ENCODE measurements around the gene PLCB4.

The PLCB4 gene

DNA sequence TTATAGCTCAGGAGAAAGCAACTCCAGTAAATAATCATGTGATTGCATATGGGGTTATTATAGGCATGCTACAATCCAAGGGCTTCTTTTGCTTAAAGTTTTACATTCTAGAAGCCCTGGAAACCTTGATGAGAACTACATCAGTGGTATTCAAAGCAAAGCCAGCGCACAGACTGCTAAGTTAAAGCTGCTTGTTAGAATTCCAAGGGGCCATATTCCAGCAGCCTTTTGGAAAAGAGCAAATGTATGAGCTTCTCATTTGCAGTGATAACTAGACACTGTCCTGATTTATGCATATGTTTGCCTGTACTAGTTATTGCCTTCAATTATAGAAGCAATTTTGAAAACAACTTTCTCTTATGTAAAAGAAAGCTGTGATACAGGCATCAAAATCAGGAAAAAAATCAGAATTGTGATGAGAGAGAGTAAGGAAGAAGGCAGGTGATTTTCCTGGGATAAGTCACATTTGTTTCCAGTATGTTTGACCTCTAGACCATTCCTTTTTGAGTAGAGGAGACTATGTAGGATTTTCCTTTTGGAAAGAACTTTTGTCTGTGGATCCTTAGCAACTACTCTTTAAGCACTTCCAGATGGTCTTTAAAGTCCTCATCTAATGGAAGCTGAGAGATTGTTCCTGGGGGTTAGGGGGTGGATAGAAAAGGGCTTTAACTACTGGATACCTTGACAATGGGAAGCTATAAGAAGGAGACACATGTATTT, 159.2 kb downstream of the PLCB4 start:
- TF ChIP-seq, protein P1, sequence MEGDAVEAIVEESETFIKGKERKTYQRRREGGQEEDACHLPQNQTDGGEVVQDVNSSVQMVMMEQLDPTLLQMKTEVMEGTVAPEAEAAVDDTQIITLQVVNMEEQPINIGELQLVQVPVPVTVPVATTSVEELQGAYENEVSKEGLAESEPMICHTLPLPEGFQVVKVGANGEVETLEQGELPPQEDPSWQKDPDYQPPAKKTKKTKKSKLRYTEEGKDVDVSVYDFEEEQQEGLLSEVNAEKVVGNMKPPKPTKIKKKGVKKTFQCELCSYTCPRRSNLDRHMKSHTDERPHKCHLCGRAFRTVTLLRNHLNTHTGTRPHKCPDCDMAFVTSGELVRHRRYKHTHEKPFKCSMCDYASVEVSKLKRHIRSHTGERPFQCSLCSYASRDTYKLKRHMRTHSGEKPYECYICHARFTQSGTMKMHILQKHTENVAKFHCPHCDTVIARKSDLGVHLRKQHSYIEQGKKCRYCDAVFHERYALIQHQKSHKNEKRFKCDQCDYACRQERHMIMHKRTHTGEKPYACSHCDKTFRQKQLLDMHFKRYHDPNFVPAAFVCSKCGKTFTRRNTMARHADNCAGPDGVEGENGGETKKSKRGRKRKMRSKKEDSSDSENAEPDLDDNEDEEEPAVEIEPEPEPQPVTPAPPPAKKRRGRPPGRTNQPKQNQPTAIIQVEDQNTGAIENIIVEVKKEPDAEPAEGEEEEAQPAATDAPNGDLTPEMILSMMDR (IDR thresholded peaks at IDR 0.05; ENCODE audit: low read depth, low read length, missing control alignments): no peak
- no peak overlapping the region for H3K4me3 ChIP-seq (ENCODE audit: low read depth, low read length)
- in situ Hi-C loops (cut with HindIII; ENCODE audit: low sequenced_read_pairs): no loop called here
- DNase-seq (ENCODE audit: low read depth): no peak

DNA sequence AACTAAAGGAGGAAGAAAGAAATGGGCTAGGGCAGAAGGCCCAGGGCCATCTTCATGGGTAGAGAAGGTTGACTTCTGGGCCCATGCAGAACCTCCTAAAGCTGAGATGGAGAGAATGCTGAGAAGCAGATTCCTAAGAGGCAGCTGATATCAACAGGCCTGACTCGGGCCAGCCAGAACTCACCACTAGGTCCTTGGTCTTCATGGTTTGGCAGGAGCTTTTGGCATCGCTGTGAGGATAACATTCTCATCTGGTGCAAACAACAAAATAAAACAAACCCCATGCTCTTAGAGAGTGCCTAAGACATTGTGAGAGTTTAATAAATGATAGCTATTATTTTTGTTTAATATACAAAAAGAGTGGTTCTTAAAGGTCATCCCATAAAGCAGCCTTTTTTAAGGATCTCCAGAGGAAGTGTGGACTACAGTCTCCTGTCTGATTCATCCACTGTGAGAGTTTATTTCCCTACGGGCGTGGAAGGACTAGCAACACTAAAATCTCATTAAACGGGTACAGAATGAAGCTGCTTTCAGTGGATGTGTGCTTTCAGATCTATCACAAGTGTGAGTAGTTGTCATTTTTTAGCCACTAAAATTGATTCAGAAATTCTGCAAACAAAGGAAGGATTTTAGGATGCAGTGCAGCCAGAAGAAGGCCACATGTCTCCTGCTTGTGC, 160.0 kb downstream of the PLCB4 start:
- H3K4me3 ChIP-seq (ENCODE audit: low read depth, low read length): no peak overlapping the region
- no peak for DNase-seq (ENCODE audit: low read depth)
- TF ChIP-seq, protein P1 (IDR thresholded peaks at IDR 0.05; ENCODE audit: low read depth, low read length, missing control alignments): no peak
- in situ Hi-C loops (cut with HindIII; ENCODE audit: low sequenced_read_pairs): no loop called here

DNA sequence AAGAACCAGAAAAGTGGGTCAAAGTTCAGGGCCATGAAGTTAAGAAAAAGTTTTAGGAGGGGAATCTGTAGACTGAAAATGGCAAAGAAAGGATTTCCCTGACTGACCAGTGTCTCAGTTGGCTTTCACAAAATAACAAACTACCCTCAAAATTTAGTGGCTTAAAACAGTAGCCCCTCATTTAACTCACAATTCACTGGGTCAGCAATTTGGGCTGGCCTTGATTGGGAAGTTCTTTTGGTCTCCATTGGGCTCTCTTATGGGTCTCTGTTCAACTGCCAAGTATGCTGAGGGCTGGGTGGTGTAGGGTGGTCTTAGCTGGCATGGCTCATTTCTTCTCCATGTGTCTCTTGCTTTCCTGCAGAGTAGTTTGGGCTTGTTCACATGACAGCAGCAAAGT, 161.5 kb downstream of the PLCB4 start:
- no peak overlapping the region for H3K4me3 ChIP-seq (ENCODE audit: low read depth, low read length)
- in situ Hi-C loops (cut with HindIII; ENCODE audit: low sequenced_read_pairs): no loop called here
- no peak for DNase-seq (ENCODE audit: low read depth)
- TF ChIP-seq, protein P1 (IDR thresholded peaks at IDR 0.05; ENCODE audit: low read depth, low read length, missing control alignments): no peak

DNA sequence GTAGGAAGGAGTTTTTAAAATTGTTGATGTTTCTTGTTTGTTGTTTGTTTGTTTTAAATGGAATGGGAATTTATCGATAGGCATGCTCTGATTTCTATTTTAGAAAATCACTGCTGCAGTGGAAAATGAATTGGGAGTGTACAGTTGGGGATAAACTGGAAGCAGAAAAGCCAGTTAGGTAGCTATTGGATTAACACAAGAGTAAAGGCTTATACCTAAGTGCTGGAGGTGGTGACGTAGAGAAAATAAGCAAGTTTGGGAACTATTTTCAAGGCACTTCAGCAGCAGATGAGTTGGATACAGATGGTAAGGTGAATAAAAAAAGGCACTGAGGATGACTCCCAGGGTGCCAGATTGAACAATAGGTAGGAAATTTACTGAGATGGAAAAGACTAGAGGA, 164.9 kb downstream of the PLCB4 start:
- DNase-seq (ENCODE audit: low read depth): no peak
- TF ChIP-seq, protein P1 (IDR thresholded peaks at IDR 0.05; ENCODE audit: low read depth, low read length, missing control alignments): no peak
- in situ Hi-C loops (cut with HindIII; ENCODE audit: low sequenced_read_pairs): no loop called here
- no peak overlapping the region for H3K4me3 ChIP-seq (ENCODE audit: low read depth, low read length)

DNA sequence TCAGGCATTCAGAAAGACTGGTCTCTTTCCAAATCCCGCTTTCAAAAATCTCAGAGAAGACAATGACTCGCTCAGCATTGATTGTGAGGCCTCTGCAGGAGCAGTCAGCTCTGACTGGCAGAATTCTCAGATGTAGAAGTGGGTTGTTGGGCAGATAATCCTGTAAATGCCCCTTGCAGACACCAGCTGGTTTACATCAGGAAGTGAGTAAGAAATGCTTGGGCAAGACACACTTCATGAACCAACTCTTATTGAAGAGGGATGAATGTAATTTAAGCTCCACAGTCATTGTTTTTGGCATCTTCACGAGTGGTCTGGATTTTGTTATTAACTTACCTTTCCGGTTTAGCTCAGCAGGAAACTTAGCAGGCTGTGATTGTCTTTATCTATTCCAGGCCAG, 166.6 kb downstream of the PLCB4 start:
- in situ Hi-C loops (cut with HindIII; ENCODE audit: low sequenced_read_pairs): no loop called here
- no peak for DNase-seq (ENCODE audit: low read depth)
- no peak overlapping the region for H3K4me3 ChIP-seq (ENCODE audit: low read depth, low read length)
- TF ChIP-seq, protein P1 (IDR thresholded peaks at IDR 0.05; ENCODE audit: low read depth, low read length, missing control alignments): no peak

DNA sequence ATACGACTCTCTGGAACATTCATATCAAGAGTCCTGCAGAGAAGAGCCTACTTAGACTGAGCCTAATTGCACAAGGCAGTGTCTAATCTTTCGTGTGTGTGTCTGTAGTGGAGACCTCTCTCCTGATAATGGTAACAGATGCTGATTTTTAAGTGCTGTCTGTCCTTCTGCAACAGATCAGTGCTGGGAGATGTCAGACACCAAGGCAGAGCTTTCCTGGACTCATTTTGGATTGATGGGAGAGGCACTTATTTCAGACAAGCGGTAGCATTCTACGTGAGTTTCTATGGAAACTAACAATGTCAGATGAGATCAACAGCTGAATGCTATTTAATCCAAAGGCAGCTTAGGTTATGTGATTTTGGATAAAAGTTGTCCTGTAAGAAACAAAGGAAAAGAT, 167.6 kb downstream of the PLCB4 start:
- no peak overlapping the region for H3K4me3 ChIP-seq (ENCODE audit: low read depth, low read length)
- in situ Hi-C loops (cut with HindIII; ENCODE audit: low sequenced_read_pairs): no loop called here
- no peak for DNase-seq (ENCODE audit: low read depth)
- TF ChIP-seq, protein P1 (IDR thresholded peaks at IDR 0.05; ENCODE audit: low read depth, low read length, missing control alignments): no peak

All from astrocyte of the cerebellum (primary cell).